Liver (tissue), 9 donors: ENCODE measurements around the gene BIRC7. TPM values are rescaled to one million over a fixed set of nuclear protein-coding genes. Genes with fewer than 3 reads are reported as not detected.

Experiments used
- DNase-seq: peaks from one replicate; pipeline ENCODE4 v3.0.0-alpha.2; 2017; ENCODE audit warnings: low spot score
- H3K27ac ChIP-seq, 2 donors: one replicate each; pipeline ENCODE4 v1.7.0; 2013; ENCODE audit warnings: inconsistent platforms in 2 of 2, low read length in 2 of 2, control low read depth in 1 of 2, low read depth in 1 of 2, mild to moderate bottlenecking in 1 of 2
- H3K27me3 ChIP-seq, 4 donors: one replicate each; pipeline versions ENCODE4 v1.6.1 to v1.7.0; 2013; ENCODE audit warnings: low read length in 3 of 4, inconsistent platforms in 1 of 4, mild to moderate bottlenecking in 1 of 4, moderate library complexity in 1 of 4; ENCODE audit not compliant: control insufficient read depth in 4 of 4, insufficient read depth in 4 of 4
- H3K36me3 ChIP-seq, 4 donors: one replicate each; pipeline versions ENCODE4 v1.6.1 to v1.7.0; 2013; ENCODE audit warnings: low read length in 3 of 4, mild to moderate bottlenecking in 3 of 4, low read depth in 1 of 4, moderate library complexity in 1 of 4; ENCODE audit not compliant: control insufficient read depth in 4 of 4, insufficient read depth in 3 of 4
- H3K4me1 ChIP-seq, 4 donors: one replicate each; pipeline versions ENCODE4 v1.6.1 to v1.7.0; 2013; ENCODE audit warnings: low read length in 3 of 4, mild to moderate bottlenecking in 3 of 4, moderate library complexity in 1 of 4; ENCODE audit not compliant: control insufficient read depth in 4 of 4, insufficient read depth in 4 of 4
- H3K4me3 ChIP-seq, 3 donors: one replicate each; pipeline versions ENCODE4 v1.6.1 to v1.7.0; 2013; ENCODE audit warnings: low read length in 3 of 3, control low read depth in 1 of 3, low read depth in 1 of 3, mild to moderate bottlenecking in 1 of 3
- H3K9ac ChIP-seq, 2 donors: one replicate each; pipeline ENCODE4 v1.7.0; 2013; ENCODE audit warnings: low read length in 2 of 2, mild to moderate bottlenecking in 2 of 2, moderate library complexity in 2 of 2, control low read depth in 1 of 2, low read depth in 1 of 2
- H3K9me3 ChIP-seq, 4 donors: one replicate each; pipeline versions ENCODE4 v1.6.1 to v1.7.0; 2013; ENCODE audit warnings: low read length in 3 of 4; ENCODE audit not compliant: control insufficient read depth in 4 of 4
- CTCF ChIP-seq: fragments of 150-350 bp; IDR thresholded peaks from 2 replicates; pipeline ENCODE4 v1.5.1; 2017; ENCODE audit warnings: improper control_type of control experiment, low read depth, low read length; ENCODE audit not compliant: missing input control
- FOXA1 ChIP-seq: IDR thresholded peaks from 2 replicates; pipeline ENCODE4 v1.6.1; 2016; ENCODE audit warnings: antibody characterized with exemption
- FOXA2 ChIP-seq: IDR thresholded peaks from 2 replicates; pipeline ENCODE4 v1.6.1; 2016; ENCODE audit warnings: antibody characterized with exemption
- GABPA ChIP-seq, 2 donors: IDR thresholded peaks in 1 of 2; conservative IDR thresholded peaks in 1 of 2; 2 replicates each; pipeline ENCODE4 v1.6.1; 2016; ENCODE audit warnings: antibody characterized with exemption in 2 of 2, mild to moderate bottlenecking in 1 of 2, moderate library complexity in 1 of 2
- HNF4A ChIP-seq, 2 donors: conservative IDR thresholded peaks; 2 replicates each; pipeline ENCODE4 v1.6.1; 2016; ENCODE audit warnings: antibody characterized with exemption in 2 of 2, mild to moderate bottlenecking in 2 of 2
- HNF4G ChIP-seq: IDR thresholded peaks from 2 replicates; pipeline ENCODE4 v1.6.1; 2016; ENCODE audit warnings: antibody characterized with exemption
- JUND ChIP-seq, 2 donors: IDR thresholded peaks; 2 replicates each; pipeline ENCODE4 v1.6.1; 2016; ENCODE audit warnings: antibody characterized with exemption in 2 of 2
- MAX ChIP-seq: IDR thresholded peaks from 2 replicates; pipeline ENCODE4 v1.6.1; 2016; ENCODE audit warnings: antibody characterized with exemption
- NR2F2 ChIP-seq: IDR thresholded peaks from 2 replicates; pipeline ENCODE4 v1.6.1; 2016; ENCODE audit warnings: antibody characterized with exemption
- RAD21 ChIP-seq, 2 donors: IDR thresholded peaks; 2 replicates each; pipeline ENCODE4 v1.6.1; 2016; ENCODE audit warnings: antibody characterized with exemption in 2 of 2, mild to moderate bottlenecking in 2 of 2
- RXRA ChIP-seq, 2 donors: IDR thresholded peaks; 2 replicates each; pipeline ENCODE4 v1.6.1; 2017 to 2018; ENCODE audit warnings: antibody characterized with exemption in 2 of 2, mild to moderate bottlenecking in 1 of 2
- SP1 ChIP-seq: IDR thresholded peaks from 2 replicates; pipeline ENCODE4 v1.6.1; 2018; ENCODE audit warnings: antibody characterized with exemption, mild to moderate bottlenecking
- TAF1 ChIP-seq: conservative IDR thresholded peaks from 2 replicates; pipeline ENCODE4 v1.6.1; 2016; ENCODE audit warnings: antibody characterized with exemption, mild to moderate bottlenecking
- YY1 ChIP-seq: IDR thresholded peaks from 2 replicates; pipeline ENCODE4 v1.6.1; 2016; ENCODE audit warnings: antibody characterized with exemption, mild to moderate bottlenecking
- ZBTB33 ChIP-seq: IDR thresholded peaks from 2 replicates; pipeline ENCODE4 v1.6.1; 2016; ENCODE audit warnings: antibody characterized with exemption
- WGBS: extraction: QIAGEN DNeasy Blood & Tissue Kit; methylation state at CpG from one replicate; pipeline ENCODE4 v1.1.7; 2013; 5-methylcytosine and 5-hydroxymethylcytosine counted together
- polyA plus RNA-seq, 2 donors: library from polyadenylated mRNA; stranded (reverse) in 1 of 2; unstranded in 1 of 2; fragments of 200-250 nt in 1 of 2; fragments of >200 nt in 1 of 2; fragmentation: Nextera tagmentation in 1 of 2; extraction: Ambion mirVana in 1 of 2; gene quantifications; one replicate each; pipeline versions ENCODE4 v1.2.1 to v1.2.3, GENCODE V29; 2013 to 2015
- total RNA-seq, 2 donors: library from RNA; depleted of rRNA; stranded (reverse); fragments of >200 nt; gene quantifications; one replicate each; pipeline ENCODE4 v1.2.3, GENCODE V29; 2014
- TF ChIP-seq, protein P1 (sequence below): IDR thresholded peaks from 2 replicates; pipeline ENCODE4 v1.6.1; 2016; ENCODE audit warnings: antibody characterized with exemption, mild to moderate bottlenecking
- donor health status: healthy.
- donor health status: healthy.
- donor health status: healthy.
- donor health status: healthy.
- donor health status: healthy.

Gene BIRC7
- total and polyA plus RNA-seq, 4 donors, result 0.23 TPM; not detected in 3

DNA sequence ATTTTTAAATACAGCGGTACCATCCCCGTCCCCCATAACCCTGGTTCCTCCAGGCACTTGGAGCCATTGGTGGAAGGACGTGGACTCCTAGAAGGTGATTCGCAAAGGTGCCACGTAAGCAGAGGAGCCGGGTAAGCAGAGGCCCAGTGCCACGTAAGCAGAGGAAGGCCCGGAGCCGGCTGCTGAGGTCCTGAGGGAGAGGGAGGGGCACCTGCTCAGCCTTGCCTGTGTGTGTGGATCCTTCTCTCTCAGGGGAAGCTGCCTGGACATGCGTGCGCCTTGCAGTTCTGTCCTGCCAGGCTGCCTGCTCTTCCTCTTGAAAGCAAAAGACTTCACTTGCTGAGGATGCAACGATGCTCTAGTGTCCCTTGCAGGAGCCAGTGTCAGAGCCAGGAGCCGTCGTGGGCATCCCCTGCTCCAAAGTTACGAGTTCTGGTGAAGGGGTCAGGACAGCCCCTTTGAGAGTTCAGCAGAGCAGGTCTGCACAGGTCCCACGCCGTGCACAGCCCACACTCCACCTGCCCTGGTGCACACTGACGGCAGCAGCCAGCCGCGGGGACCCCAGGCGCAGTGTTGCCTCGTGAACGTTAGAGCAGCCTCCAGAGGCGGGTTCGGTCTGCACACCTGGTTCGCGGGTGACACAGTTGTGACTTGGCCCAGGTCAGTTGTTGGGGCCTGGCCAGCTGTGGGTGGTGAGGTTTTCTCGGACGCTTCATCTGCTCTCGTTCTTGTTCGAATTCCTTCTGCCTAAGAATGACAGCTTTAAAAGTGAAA lies 20.4 kb downstream of the BIRC7 start:
- no peaks in the 10 kb centered on the region for H3K36me3 ChIP-seq
- 54% methylated on average over 31 of the region's 31 CpGs for WGBS
- no peak for TF ChIP-seq MAX
- no peak for TF ChIP-seq RAD21 (IDR thresholded peaks at IDR 0.05)
- no peak for TF ChIP-seq HNF4G
- TF ChIP-seq FOXA2, result no peak
- no peak for TF ChIP-seq TAF1
- TF ChIP-seq, protein P1, sequence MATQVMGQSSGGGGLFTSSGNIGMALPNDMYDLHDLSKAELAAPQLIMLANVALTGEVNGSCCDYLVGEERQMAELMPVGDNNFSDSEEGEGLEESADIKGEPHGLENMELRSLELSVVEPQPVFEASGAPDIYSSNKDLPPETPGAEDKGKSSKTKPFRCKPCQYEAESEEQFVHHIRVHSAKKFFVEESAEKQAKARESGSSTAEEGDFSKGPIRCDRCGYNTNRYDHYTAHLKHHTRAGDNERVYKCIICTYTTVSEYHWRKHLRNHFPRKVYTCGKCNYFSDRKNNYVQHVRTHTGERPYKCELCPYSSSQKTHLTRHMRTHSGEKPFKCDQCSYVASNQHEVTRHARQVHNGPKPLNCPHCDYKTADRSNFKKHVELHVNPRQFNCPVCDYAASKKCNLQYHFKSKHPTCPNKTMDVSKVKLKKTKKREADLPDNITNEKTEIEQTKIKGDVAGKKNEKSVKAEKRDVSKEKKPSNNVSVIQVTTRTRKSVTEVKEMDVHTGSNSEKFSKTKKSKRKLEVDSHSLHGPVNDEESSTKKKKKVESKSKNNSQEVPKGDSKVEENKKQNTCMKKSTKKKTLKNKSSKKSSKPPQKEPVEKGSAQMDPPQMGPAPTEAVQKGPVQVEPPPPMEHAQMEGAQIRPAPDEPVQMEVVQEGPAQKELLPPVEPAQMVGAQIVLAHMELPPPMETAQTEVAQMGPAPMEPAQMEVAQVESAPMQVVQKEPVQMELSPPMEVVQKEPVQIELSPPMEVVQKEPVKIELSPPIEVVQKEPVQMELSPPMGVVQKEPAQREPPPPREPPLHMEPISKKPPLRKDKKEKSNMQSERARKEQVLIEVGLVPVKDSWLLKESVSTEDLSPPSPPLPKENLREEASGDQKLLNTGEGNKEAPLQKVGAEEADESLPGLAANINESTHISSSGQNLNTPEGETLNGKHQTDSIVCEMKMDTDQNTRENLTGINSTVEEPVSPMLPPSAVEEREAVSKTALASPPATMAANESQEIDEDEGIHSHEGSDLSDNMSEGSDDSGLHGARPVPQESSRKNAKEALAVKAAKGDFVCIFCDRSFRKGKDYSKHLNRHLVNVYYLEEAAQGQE, result no peak
- TF ChIP-seq ZBTB33, result no peak
- no peak for TF ChIP-seq FOXA1
- TF ChIP-seq NR2F2, result no peak
- TF ChIP-seq CTCF, result no peak
- no peak for TF ChIP-seq HNF4A (conservative IDR thresholded peaks at IDR 0.05)
- no peak for TF ChIP-seq YY1
- no peak for TF ChIP-seq GABPA (IDR thresholded peaks at IDR 0.05 in 1 of 2, conservative IDR thresholded peaks at IDR 0.05 in 1 of 2)
- no peak for TF ChIP-seq JUND (IDR thresholded peaks at IDR 0.05)
- TF ChIP-seq SP1, result no peak
- TF ChIP-seq RXRA (IDR thresholded peaks at IDR 0.05), result no peak
- H3K9me3 ChIP-seq, result no peaks in the 10 kb centered on the region
- H3K27me3 ChIP-seq, result peaks cover 0 to 13% (median 6%) of the 10 kb centered on the region in 4 donors
- H3K4me3 ChIP-seq, result no peak overlapping the region
- no peak for DNase-seq
- peaks cover 0 to 12% (median 2%) of the 10 kb centered on the region in 4 donors for H3K4me1 ChIP-seq
- no peak overlapping the region for H3K27ac ChIP-seq
- H3K9ac ChIP-seq, result no peak overlapping the region
